Kidney capillary endothelial cell (primary cell): ENCODE measurements around the gene KLHL10.
"Not testable (repeated sequence)": the region's sequence is repeated elsewhere in the genome, so short reads cannot be mapped to it uniquely, and the experiment has no call there.

Experiments used
- DNase-seq: peaks from one replicate; pipeline ENCODE4 v3.0.0-alpha.2; 2018; ENCODE audit warnings: low spot score

Gene KLHL10

GRCh38 chr17:41813152-41813680 is 24.4 kb upstream of the KLHL10 start:
- DNase-seq = no peak

GRCh38 chr17:41813699-41814124 is 23.9 kb upstream of the KLHL10 start:
- no peak for DNase-seq

- DNase-seq = no peak
Measured at GRCh38 chr17:41814195-41814594, 23.4 kb upstream of the KLHL10 start.

- DNase-seq = no peak
Measured at GRCh38 chr17:41816637-41817320, 20.8 kb upstream of the KLHL10 start.

GRCh38 chr17:41818024-41818423 is 19.6 kb upstream of the KLHL10 start:
- no peak for DNase-seq

GRCh38 chr17:41821776-41822175 is 15.8 kb upstream of the KLHL10 start:
- no peak for DNase-seq

GRCh38 chr17:41822216-41823140 is 15.1 kb upstream of the KLHL10 start:
- no peak for DNase-seq

GRCh38 chr17:41823141-41823524 is 14.5 kb upstream of the KLHL10 start:
- DNase-seq = no peak

GRCh38 chr17:41823580-41823979 is 14.0 kb upstream of the KLHL10 start:
- DNase-seq = no peak

GRCh38 chr17:41824086-41824485 is 13.5 kb upstream of the KLHL10 start:
- no peak for DNase-seq

- DNase-seq = no peak
Measured at GRCh38 chr17:41825175-41825845, 12.3 kb upstream of the KLHL10 start.

GRCh38 chr17:41829961-41830360 is 7.7 kb upstream of the KLHL10 start:
- not testable (repeated sequence) for DNase-seq

- no peak for DNase-seq
Measured at GRCh38 chr17:41835214-41835799, 2.3 kb upstream of the KLHL10 start.

- peak; percentile 35 for DNase-seq
Measured at GRCh38 chr17:41835800-41836549, 1.6 kb upstream of the KLHL10 start, which contains the start of gene NT5C3B. Gene NT5C3B, minus strand, starts transcription at chr17:41836232. Its CDS starts 39 bp downstream, at chr17:41836193.

- no peak for DNase-seq
Measured at GRCh38 chr17:41836550-41837196, 952 bp upstream of the KLHL10 start.

GRCh38 chr17:41839448-41839847 is 1.8 kb downstream of the KLHL10 start:
- DNase-seq = not testable (repeated sequence)

- DNase-seq = not testable (repeated sequence)
Measured at GRCh38 chr17:41840781-41841180, 3.2 kb downstream of the KLHL10 start.

GRCh38 chr17:41844971-41845370 is 7.3 kb downstream of the KLHL10 start:
- DNase-seq = no peak

- DNase-seq = no peak
Measured at GRCh38 chr17:41848788-41849187, 11.2 kb downstream of the KLHL10 start.

- DNase-seq = no peak
Measured at GRCh38 chr17:41849251-41849990, 11.8 kb downstream of the KLHL10 start.
